ENCODE data around the gene GRIK3.

GRCh38 chr1:36804669-36805314 is 229.5 kb downstream of the GRIK3 start:
- TF ChIP-seq, protein P1, sequence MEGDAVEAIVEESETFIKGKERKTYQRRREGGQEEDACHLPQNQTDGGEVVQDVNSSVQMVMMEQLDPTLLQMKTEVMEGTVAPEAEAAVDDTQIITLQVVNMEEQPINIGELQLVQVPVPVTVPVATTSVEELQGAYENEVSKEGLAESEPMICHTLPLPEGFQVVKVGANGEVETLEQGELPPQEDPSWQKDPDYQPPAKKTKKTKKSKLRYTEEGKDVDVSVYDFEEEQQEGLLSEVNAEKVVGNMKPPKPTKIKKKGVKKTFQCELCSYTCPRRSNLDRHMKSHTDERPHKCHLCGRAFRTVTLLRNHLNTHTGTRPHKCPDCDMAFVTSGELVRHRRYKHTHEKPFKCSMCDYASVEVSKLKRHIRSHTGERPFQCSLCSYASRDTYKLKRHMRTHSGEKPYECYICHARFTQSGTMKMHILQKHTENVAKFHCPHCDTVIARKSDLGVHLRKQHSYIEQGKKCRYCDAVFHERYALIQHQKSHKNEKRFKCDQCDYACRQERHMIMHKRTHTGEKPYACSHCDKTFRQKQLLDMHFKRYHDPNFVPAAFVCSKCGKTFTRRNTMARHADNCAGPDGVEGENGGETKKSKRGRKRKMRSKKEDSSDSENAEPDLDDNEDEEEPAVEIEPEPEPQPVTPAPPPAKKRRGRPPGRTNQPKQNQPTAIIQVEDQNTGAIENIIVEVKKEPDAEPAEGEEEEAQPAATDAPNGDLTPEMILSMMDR (IDR thresholded peaks at IDR 0.05), result no peak
- no peak for TF ChIP-seq POLR2A (IDR thresholded peaks at IDR 0.05)
